HT-29 (cell line): ENCODE results near the gene DEGS1. TPM values are rescaled to one million over a fixed set of nuclear protein-coding genes. Genes with fewer than 3 reads are reported as not detected.
"Not testable (repeated sequence)": the region's sequence is repeated elsewhere in the genome, so short reads cannot be mapped to it uniquely, and the experiment has no call there.

Experiments used
- DNase-seq: peaks from one replicate; pipeline ENCODE4 v3.0.0-alpha.2; 2015; ENCODE audit warnings: low spot score
- total RNA-seq: library from RNA; depleted of rRNA; stranded (reverse); fragments of >200 nt; shearing (Covaris generic); gene quantifications from 2 replicates; pipeline ENCODE4 v1.2.3, GENCODE V29; 2014

The DEGS1 gene
- total RNA-seq, 1 experiment from 2014 or later = 9.9 TPM

- no peak for DNase-seq
Observed at GRCh38 chr1:224180783-224181452, 2.1 kb upstream of the DEGS1 start.

- no peak for DNase-seq
Observed at GRCh38 chr1:224181453-224181810, 1.6 kb upstream of the DEGS1 start.

- peak; percentile 57 for DNase-seq
Observed at GRCh38 chr1:224182057-224182865, 779 bp upstream of the DEGS1 start.

- peak; percentile 39 for DNase-seq
Observed at GRCh38 chr1:224183591-224184312, 712 bp downstream of the DEGS1 start.

GRCh38 chr1:224185208-224185607, 2.2 kb downstream of the DEGS1 start:
- no peak for DNase-seq

- no peak for DNase-seq
Observed at GRCh38 chr1:224188286-224188685, 5.2 kb downstream of the DEGS1 start.

- DNase-seq = no peak
Observed at GRCh38 chr1:224189561-224189960, 6.5 kb downstream of the DEGS1 start.

- DNase-seq = no peak
Observed at GRCh38 chr1:224192082-224192788, 9.2 kb downstream of the DEGS1 start.

- no peak for DNase-seq
Observed at GRCh38 chr1:224193319-224193966, 10.4 kb downstream of the DEGS1 start.

- no peak for DNase-seq
Observed at GRCh38 chr1:224196813-224197600, 14.0 kb downstream of the DEGS1 start.

DNA sequence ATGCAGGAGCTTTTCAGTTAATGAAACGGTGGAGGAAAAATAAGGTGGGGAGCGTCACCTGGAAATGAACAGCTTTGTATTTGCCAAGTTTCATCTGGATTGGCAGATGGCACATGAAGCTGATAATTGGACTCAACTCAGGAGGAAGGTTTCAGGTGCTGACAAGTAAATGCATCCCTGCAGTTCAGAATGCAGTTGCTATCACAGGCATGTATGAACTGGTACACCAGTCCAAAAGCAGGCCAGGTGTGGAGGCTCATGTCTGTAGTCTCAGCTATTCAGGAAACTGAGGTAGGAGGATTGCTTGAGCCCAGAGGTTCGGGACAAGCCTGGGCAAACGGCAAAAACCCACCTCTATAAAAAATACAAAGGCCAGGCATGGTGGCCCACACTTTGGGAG, 15.5 kb downstream of the DEGS1 start:
- no peak for DNase-seq

DNA sequence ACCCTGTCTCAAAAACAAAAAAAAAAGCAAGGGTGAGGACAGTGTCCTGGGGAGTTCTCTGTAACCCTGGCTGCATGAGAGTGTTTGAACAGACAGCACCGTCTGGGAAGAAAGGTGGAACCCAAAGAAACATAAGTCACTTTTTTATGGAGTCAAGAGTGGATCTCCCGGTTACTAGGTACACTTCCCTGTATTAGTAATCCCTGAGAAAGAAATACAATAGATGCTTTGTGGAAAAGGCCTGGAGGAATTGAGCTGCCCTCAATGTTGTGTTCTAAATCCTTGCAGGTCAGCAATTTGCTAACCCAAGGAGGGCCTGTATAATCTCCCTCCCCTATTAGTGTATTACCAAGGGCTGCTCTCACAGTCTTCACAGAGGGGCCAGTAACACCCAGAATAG, 16.6 kb downstream of the DEGS1 start:
- DNase-seq = peak; percentile 59

DNA sequence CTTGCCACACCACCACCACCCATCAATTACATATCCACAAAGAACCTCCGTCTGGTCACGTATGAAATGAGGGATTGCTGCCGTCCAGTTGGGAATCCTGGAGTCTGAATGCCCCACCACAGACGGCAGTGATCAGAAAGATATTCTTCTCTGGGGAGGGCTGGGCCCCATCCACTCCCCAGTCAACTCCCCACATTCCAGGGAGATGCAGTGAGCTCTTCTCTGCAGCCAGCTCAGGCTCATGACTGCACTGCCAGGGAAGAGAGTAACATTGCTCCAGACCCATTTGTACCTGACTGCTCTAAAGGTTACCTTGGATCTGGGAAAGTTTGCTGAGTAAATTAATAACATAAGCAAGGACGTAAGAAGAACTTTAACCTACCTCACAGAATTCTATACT, 18.3 kb downstream of the DEGS1 start:
- no peak for DNase-seq

- no peak for DNase-seq
Observed at GRCh38 chr1:224201853-224202252, 18.8 kb downstream of the DEGS1 start.

DNA sequence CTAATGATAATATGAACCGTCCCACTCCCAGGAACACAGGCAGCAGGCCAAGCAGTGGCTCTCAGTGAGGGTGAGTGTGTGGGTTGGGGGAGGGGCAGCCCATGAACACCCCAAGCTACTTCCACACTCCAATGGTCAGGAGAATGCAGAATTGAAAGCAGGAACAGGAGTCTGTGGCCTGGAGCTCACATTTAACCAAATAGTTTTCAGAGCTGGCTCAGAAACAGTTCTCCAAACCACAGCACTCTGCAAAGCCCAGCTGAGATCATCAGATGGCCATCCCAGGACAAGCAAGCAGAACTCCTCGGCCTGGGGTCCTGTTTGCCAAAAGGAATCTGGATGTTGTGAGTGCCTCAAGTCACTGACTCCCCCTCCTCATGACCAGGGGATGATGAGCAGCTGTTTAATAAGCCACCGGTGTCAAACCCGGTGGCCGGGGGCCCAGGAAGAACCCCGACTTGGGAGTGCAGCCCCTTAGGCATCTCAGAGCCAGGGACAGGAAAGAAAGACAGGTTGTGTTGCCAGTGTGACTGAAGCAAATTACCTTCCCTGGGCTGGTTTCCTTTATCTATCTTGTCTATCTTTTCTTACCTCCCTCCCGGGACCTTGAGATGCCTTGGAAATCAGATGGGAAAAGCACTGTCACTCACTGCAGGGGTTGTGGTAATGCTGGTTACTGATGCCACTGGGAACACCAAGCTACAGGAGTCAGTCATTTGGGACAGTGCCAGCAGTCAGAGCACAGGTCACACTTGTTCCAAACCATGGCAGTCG, 20.4 kb downstream of the DEGS1 start:
- DNase-seq = peak; percentile 19

GRCh38 chr1:224205438-224205840, 22.4 kb downstream of the DEGS1 start:
- DNase-seq = peak; percentile 45

DNA sequence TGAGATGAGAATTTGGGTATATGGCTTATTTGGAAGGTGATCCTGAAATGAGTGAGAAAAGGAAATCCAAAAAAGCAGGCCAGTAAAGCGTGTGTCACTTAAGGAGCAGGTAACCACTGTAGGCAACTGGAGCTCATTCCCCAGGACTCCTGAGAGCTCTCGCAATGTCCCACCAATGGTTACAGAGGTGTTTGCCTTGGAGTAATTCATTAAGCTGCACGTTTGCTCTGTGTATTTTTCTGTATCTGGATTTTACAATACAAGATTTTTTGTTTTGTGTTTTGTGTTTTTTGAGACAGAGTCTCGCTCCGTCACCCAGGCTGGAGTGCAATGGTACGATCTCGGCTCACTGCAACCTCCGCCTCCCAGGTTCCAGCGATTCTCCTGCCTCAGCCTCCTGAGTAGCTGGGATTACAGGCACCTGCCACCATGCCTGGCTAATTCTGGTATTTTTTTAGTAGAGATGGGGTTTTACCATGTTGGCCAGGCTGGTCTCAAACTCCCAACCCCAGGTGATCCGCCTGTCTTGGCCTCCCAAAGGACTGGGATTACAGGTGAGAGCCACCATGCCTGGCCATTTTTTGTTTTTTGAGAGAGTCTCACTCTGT, 23.0 kb downstream of the DEGS1 start:
- not testable (repeated sequence) for DNase-seq

- peak; percentile 84 for DNase-seq
Observed at GRCh38 chr1:224211206-224211962, 28.3 kb downstream of the DEGS1 start.
